H9 (cell line): ENCODE measurements around the gene CEP350. TPM values are rescaled to one million over a fixed set of nuclear protein-coding genes. Genes with fewer than 3 reads are reported as not detected.

Source experiments
- DNase-seq: peaks from one replicate; pipeline ENCODE4 v3.0.0-alpha.2; 2017
- H2AFZ ChIP-seq: one replicate; pipeline ENCODE4 v1.6.1; 2013; ENCODE audit warnings: mild to moderate bottlenecking, low read length, control low read depth, moderate library complexity
- H2AK5ac ChIP-seq: 2 replicates; pipeline ENCODE4 v1.6.1; 2013; ENCODE audit warnings: low read length, control low read depth, mixed read lengths; ENCODE audit not compliant: insufficient read length
- H2BK120ac ChIP-seq: one replicate; pipeline ENCODE4 v1.6.1; 2013; ENCODE audit warnings: low read depth, mild to moderate bottlenecking, low read length, control low read depth, inconsistent platforms; ENCODE audit not compliant: poor library complexity, severe bottlenecking
- H2BK12ac ChIP-seq: 2 replicates; pipeline ENCODE4 v1.6.1; 2013; ENCODE audit warnings: low read length, control low read depth, mixed read lengths, low read depth; ENCODE audit not compliant: insufficient read length
- H2BK15ac ChIP-seq: 2 replicates; pipeline ENCODE4 v1.6.1; 2013; ENCODE audit warnings: low read depth, low read length, control low read depth
- H2BK20ac ChIP-seq: one replicate; pipeline ENCODE4 v1.6.1; 2013; ENCODE audit warnings: low read depth, mild to moderate bottlenecking, low read length, control low read depth, inconsistent platforms; ENCODE audit not compliant: poor library complexity, severe bottlenecking
- H2BK5ac ChIP-seq: 2 replicates; pipeline ENCODE4 v1.6.1; 2013; ENCODE audit warnings: low read length, control low read depth, mixed read lengths; ENCODE audit not compliant: insufficient read length
- H3K14ac ChIP-seq: 2 replicates; pipeline ENCODE4 v1.6.1; 2013; ENCODE audit warnings: low read length, control low read depth; ENCODE audit not compliant: insufficient read depth
- H3K18ac ChIP-seq: 2 replicates; pipeline ENCODE4 v1.6.1; 2013; ENCODE audit warnings: low read depth, mild to moderate bottlenecking, mixed read lengths, low read length, control low read depth; ENCODE audit not compliant: insufficient read length
- H3K23ac ChIP-seq: 2 replicates; pipeline ENCODE4 v1.6.1; 2013; ENCODE audit warnings: low read length, control low read depth, mixed read lengths, low read depth; ENCODE audit not compliant: insufficient read length
- H3K23me2 ChIP-seq: 2 replicates; pipeline ENCODE4 v1.6.1; 2013; ENCODE audit warnings: low read depth, mild to moderate bottlenecking, mixed read lengths, low read length, control low read depth; ENCODE audit not compliant: insufficient read length, poor library complexity, severe bottlenecking
- H3K27ac ChIP-seq: 2 replicates; pipeline ENCODE4 v1.5.1; 2013; ENCODE audit warnings: low read length, control low read depth, mixed read lengths, low read depth; ENCODE audit not compliant: insufficient read length
- H3K27me3 ChIP-seq: 2 replicates; pipeline ENCODE4 v1.6.1; 2013; ENCODE audit warnings: low read length, control low read depth, inconsistent platforms; ENCODE audit not compliant: insufficient read depth
- H3K4ac ChIP-seq: 2 replicates; pipeline ENCODE4 v1.6.1; 2013; ENCODE audit warnings: low read depth, mild to moderate bottlenecking, control low read depth, inconsistent platforms, low read length, moderate library complexity
- H3K4me1 ChIP-seq: 2 replicates; pipeline ENCODE4 v1.6.1; 2013; ENCODE audit warnings: low read length, control low read depth, inconsistent platforms; ENCODE audit not compliant: insufficient read depth
- H3K4me2 ChIP-seq: 2 replicates; pipeline ENCODE4 v1.6.1; 2013; ENCODE audit warnings: low read length, control low read depth, mixed read lengths; ENCODE audit not compliant: insufficient read length, insufficient read depth
- H3K56ac ChIP-seq: 2 replicates; pipeline ENCODE4 v1.6.1; 2013; ENCODE audit warnings: low read depth, mild to moderate bottlenecking, mixed read lengths, low read length, control low read depth; ENCODE audit not compliant: insufficient read length
- H3K79me1 ChIP-seq: 2 replicates; pipeline ENCODE4 v1.6.1; 2013; ENCODE audit warnings: low read depth, mild to moderate bottlenecking, moderate library complexity, low read length, control low read depth, inconsistent platforms; ENCODE audit not compliant: insufficient read depth, poor library complexity, severe bottlenecking
- H3K79me2 ChIP-seq: 2 replicates; pipeline ENCODE4 v1.6.1; 2013; ENCODE audit warnings: low read length, control low read depth, inconsistent platforms; ENCODE audit not compliant: insufficient read depth
- H3K9ac ChIP-seq: 2 replicates; pipeline ENCODE4 v1.6.1; 2013; ENCODE audit warnings: low read length, control low read depth, mixed read lengths; ENCODE audit not compliant: insufficient read length; ENCODE audit errors: extremely low read depth
- H3K9me3 ChIP-seq: one replicate; pipeline ENCODE4 v1.6.1; 2013; ENCODE audit warnings: low read depth, low read length, inconsistent platforms; ENCODE audit not compliant: control insufficient read depth
- H3T11ph ChIP-seq: one replicate; pipeline ENCODE4 v1.6.1; 2013; ENCODE audit warnings: mild to moderate bottlenecking, low read length, control low read depth, inconsistent platforms
- H4K20me1 ChIP-seq: one replicate; pipeline ENCODE4 v1.6.1; 2013; ENCODE audit not compliant: control insufficient read depth, insufficient read length, insufficient read depth
- H4K5ac ChIP-seq: 2 replicates; pipeline ENCODE4 v1.6.1; 2013; ENCODE audit warnings: low read depth, mild to moderate bottlenecking, mixed read lengths, low read length, control low read depth; ENCODE audit not compliant: insufficient read length
- H4K8ac ChIP-seq: replicated peaks from 2 replicates; pipeline ENCODE4 v1.6.1; 2013; ENCODE audit warnings: low read length, control low read depth, mixed read lengths, low read depth; ENCODE audit not compliant: insufficient read length
- H4K91ac ChIP-seq: 2 replicates; pipeline ENCODE4 v1.6.1; 2013; ENCODE audit warnings: low read depth, mild to moderate bottlenecking, moderate library complexity, mixed read lengths, low read length, control low read depth; ENCODE audit not compliant: insufficient read length
- H3K27ac Mint-ChIP-seq, 3 experiments: 2 replicates in 2 of 3; 3 replicates in 1 of 3; pipeline ENCODE4 v1.8.0; 2020 to 2021; ENCODE audit warnings: mixed read lengths in 3 of 3, mild to moderate bottlenecking in 1 of 3, moderate library complexity in 1 of 3
- H3K27me3 Mint-ChIP-seq: 2 replicates; pipeline ENCODE4 v1.8.0; 2021; ENCODE audit warnings: low read depth, mild to moderate bottlenecking, moderate library complexity, mixed read lengths
- H3K36me3 Mint-ChIP-seq, 3 experiments: 2 replicates in 2 of 3; 3 replicates in 1 of 3; pipeline ENCODE4 v1.8.0; 2020 to 2021; ENCODE audit warnings: low read depth in 3 of 3, mixed read lengths in 3 of 3; ENCODE audit not compliant: insufficient read depth in 1 of 3
- H3K4me1 Mint-ChIP-seq, 2 experiments: 2 replicates each; pipeline ENCODE4 v1.8.0; 2020; ENCODE audit warnings: mixed read lengths in 2 of 2
- H3K4me3 Mint-ChIP-seq, 2 experiments: 2 replicates in 1 of 2; 3 replicates in 1 of 2; pipeline ENCODE4 v1.8.0; 2020 to 2021; ENCODE audit warnings: mild to moderate bottlenecking in 2 of 2, mixed read lengths in 2 of 2, moderate library complexity in 1 of 2
- H3K9me3 Mint-ChIP-seq, 2 experiments: 2 replicates in 1 of 2; 3 replicates in 1 of 2; pipeline ENCODE4 v1.8.0; 2020; ENCODE audit warnings: mild to moderate bottlenecking in 2 of 2, mixed read lengths in 2 of 2, moderate library complexity in 1 of 2
- CTCF ChIP-seq: fragments of 200-600 bp; sonication (generic); conservative IDR thresholded peaks from 3 replicates; pipeline ENCODE4 v1.8.0; 2021; ENCODE audit warnings: antibody characterized with exemption, mild to moderate bottlenecking
- WGBS: extraction: QIAGEN DNeasy Blood & Tissue Kit; methylation state at CpG from one replicate; pipeline ENCODE4 v1.1.7; 2013; ENCODE audit warnings: missing lambda C conversion rate, low lambda C conversion rate, mixed read lengths; ENCODE audit not compliant: insufficient read length; ENCODE audit errors: extremely low coverage; 5-methylcytosine and 5-hydroxymethylcytosine counted together
- total RNA-seq: library from RNA; stranded (reverse); gene quantifications from 2 replicates; pipeline ENCODE4 v1.2.1, GENCODE V29; 2021

The CEP350 gene
- total RNA-seq, 1 experiment from 2014 or later = 39.2 TPM

DNA sequence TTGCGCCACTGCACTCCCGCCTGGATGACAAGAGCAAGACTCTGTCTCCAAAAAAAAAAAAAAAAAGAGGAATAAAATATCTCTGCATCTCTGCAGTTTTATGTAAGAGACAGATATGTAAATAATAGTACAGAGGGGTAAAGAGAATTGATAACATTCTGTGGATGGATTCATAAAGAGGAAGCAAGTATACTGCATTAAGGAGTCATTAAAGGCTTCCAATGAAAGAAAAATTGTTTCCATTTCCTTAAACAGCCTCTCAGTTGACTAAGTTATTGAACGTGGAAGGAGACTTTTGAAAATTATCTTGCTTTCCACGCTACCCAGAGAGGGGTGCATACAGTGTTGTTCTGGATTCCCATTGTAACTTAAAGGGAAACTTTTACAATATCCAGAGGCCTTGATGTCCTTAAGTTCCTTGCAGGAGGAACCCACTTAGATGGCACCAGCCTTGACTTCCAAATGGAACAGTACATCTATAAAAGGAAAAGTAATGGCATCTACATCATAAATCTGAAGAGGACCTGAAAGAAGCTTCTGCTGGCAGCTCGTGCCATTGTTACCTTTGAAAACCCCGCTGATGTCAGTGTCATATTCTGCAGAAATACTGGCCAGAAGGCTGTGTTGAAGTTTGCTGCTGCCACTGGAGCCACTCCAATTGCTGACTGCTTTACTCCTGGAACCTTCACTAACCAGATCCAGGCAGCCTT lies 13.8 kb downstream of the CEP350 start:
- H2AFZ ChIP-seq = no peak overlapping the region
- WGBS = no CpG with 5 or more reads among the region's 6 CpGs

More for the DNA sequence above, 13.8 kb downstream of the CEP350 start:
- Histone ChIP-seq H2BK20ac (no peak overlapping the region), H4K5ac (no peak overlapping the region), H3K23me2 (no peaks in the 10 kb centered on the region), H2BK120ac (no peak overlapping the region), H3K18ac (no peak overlapping the region), H3K4me2 (no peak overlapping the region), H3K56ac (no peak overlapping the region), H4K20me1 (no peaks in the 10 kb centered on the region), H3K4me1 (no peaks in the 10 kb centered on the region), H3K23ac (no peak overlapping the region), H3K9ac (no peak overlapping the region), H3K79me2 (peaks cover 7% of the 10 kb centered on the region; the same call in 1 of the 2 replicates), H3K79me1 (peaks cover 11% of the 10 kb centered on the region), H3T11ph (no peak overlapping the region), H2BK5ac (no peak overlapping the region), H2AK5ac (no peak overlapping the region), H2BK12ac (no peak overlapping the region), H4K91ac (no peak overlapping the region), H3K4ac (no peak overlapping the region), H2BK15ac (no peak overlapping the region), H3K9me3 (no peaks in the 10 kb centered on the region), H3K27ac (no peak overlapping the region), H3K14ac (no peak overlapping the region; the same call in 1 of the 2 replicates), H4K8ac (no peak overlapping the region), H3K27me3 (no peaks in the 10 kb centered on the region)
- Mint-ChIP-seq H3K27me3 (no peaks in the 10 kb centered on the region), H3K36me3 (peaks cover 0 to 9% (median 5%) of the 10 kb centered on the region in 3 experiments; a peak in 5 of 7 replicates), H3K4me1 (peaks cover 19 to 20% of the 10 kb centered on the region in 2 experiments), H3K9me3 (no peaks in the 10 kb centered on the region), H3K4me3 (no peak overlapping the region), H3K27ac (peak overlapping the region in 2 of 3 experiments; percentile 31 to 59; a peak in 4 of 7 replicates)
- TF ChIP-seq CTCF = no peak
- DNase-seq = no peak
